ENCODE results near the gene GABPB2.

DNA sequence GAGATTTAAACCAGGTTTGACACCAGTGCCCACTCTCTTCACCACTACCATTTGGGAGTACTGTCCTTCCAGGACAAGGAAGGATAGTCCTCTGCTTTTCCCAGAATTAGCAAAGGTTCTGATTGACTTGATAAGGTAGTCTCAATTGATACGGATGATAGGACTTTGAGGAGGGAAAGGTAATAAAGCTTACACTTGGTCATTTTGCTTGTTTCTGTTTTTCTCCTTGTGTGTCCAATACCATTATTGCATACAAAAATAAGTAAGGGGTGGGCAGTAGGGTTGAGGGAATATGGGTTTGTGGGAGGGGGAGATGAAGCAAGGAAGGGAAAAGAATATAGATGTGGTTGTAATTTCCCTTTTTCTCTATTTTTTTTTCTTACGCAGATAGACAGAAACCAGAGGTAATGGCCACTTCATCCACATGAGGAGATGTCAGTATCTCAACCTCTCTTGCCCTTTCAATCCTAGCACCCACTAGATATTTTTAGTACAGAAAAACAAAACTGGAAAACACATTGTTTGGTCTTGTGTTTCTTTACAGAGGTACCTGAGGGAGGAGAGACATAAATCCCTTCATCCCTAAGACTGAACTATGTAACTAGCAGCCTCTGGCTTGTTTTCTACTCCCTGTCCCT, 20.4 kb upstream of the GABPB2 start:
- no peak for TF ChIP-seq SUZ12 (IDR thresholded peaks at IDR 0.05; ENCODE audit: extremely low read depth, insufficient read depth, insufficient read length)
- TF ChIP-seq ZNF274 (IDR thresholded peaks at IDR 0.05; ENCODE audit: low read depth, low read length) = no peak
- no peak for TF ChIP-seq YY1 (IDR thresholded peaks at IDR 0.05; ENCODE audit: insufficient read depth, insufficient read length)

Measured in NT2/D1 (cell line).